Smooth muscle cell (in vitro differentiated cells): ENCODE data around the gene GP2. TPM values are rescaled to one million over a fixed set of nuclear protein-coding genes. Genes with fewer than 3 reads are reported as not detected.

Source experiments
- DNase-seq: peaks from one replicate; lab custom pipeline; 2025; ENCODE audit not compliant: unreplicated experiment; lab: John Stamatoyannopoulos, UW
- H2AFZ ChIP-seq: fragments of 200-600 bp; sonication (generic); 2 replicates; pipeline ENCODE4 v1.6.0; 2016; ENCODE audit warnings: antibody characterized with exemption, low read depth, mild to moderate bottlenecking
- H3F3A ChIP-seq: fragments of 200-600 bp; sonication (generic); 2 replicates; pipeline ENCODE4 v1.6.0; 2017; ENCODE audit warnings: antibody characterized with exemption, low read depth
- H3K27ac ChIP-seq: fragments of 200-600 bp; sonication (generic); 2 replicates; pipeline ENCODE4 v1.5.1; 2016; ENCODE audit warnings: low read depth, mild to moderate bottlenecking
- H3K27me3 ChIP-seq: fragments of 200-600 bp; sonication (generic); 2 replicates; pipeline ENCODE4 v1.6.1; 2016; ENCODE audit warnings: low read depth, mild to moderate bottlenecking
- H3K36me3 ChIP-seq: fragments of 200-600 bp; sonication (generic); 2 replicates; pipeline ENCODE4 v1.5.1; 2016; ENCODE audit warnings: low read depth
- H3K4me1 ChIP-seq: fragments of 200-600 bp; sonication (generic); 2 replicates; pipeline ENCODE4 v1.5.1; 2016; ENCODE audit warnings: low read depth
- H3K4me2 ChIP-seq: fragments of 200-600 bp; sonication (generic); 2 replicates; pipeline ENCODE4 v1.6.0; 2016; ENCODE audit warnings: mild to moderate bottlenecking
- H3K4me3 ChIP-seq: fragments of 200-600 bp; sonication (generic); 2 replicates; pipeline ENCODE4 v1.5.1; 2016; ENCODE audit warnings: mild to moderate bottlenecking
- H3K79me2 ChIP-seq: fragments of 200-600 bp; sonication (generic); 2 replicates; pipeline ENCODE4 v1.6.0; 2016; ENCODE audit warnings: low read depth, mild to moderate bottlenecking
- H3K9ac ChIP-seq: fragments of 200-600 bp; sonication (generic); 2 replicates; pipeline ENCODE4 v1.6.0; 2016; ENCODE audit warnings: low read depth
- H3K9me3 ChIP-seq: fragments of 200-600 bp; sonication (generic); replicated peaks from 2 replicates; pipeline ENCODE4 v1.5.1; 2016; ENCODE audit warnings: low read depth
- H4K20me1 ChIP-seq: fragments of 200-600 bp; sonication (generic); 2 replicates; pipeline ENCODE4 v1.6.0; 2016; ENCODE audit warnings: low read depth
- CTCF ChIP-seq: fragments of 200-600 bp; sonication (generic); IDR thresholded peaks from 2 replicates; pipeline ENCODE4 v1.5.1; 2017; ENCODE audit warnings: borderline replicate concordance, mild to moderate bottlenecking, antibody characterized with exemption; ENCODE audit not compliant: insufficient read depth, poor library complexity, severe bottlenecking
- WGBS: methylation state at CpG from one replicate; pipeline ENCODE4 v1.1.7; 2016; ENCODE audit warnings: low lambda C conversion rate; 5-methylcytosine and 5-hydroxymethylcytosine counted together
- polyA plus RNA-seq: library from polyadenylated mRNA; unstranded; fragments of >200 nt; fragmentation: Nextera tagmentation; extraction: Ambion mirVana; gene quantifications from 2 replicates; pipeline ENCODE4 v1.2.1, GENCODE V29; 2016
- total RNA-seq: library from RNA; depleted of rRNA; stranded (reverse); fragments of >200 nt; gene quantifications from 2 replicates; pipeline ENCODE4 v1.2.3, GENCODE V29; 2014

GP2 gene
- total and polyA plus RNA-seq, 2 experiments from 2014 or later = not detected

DNA sequence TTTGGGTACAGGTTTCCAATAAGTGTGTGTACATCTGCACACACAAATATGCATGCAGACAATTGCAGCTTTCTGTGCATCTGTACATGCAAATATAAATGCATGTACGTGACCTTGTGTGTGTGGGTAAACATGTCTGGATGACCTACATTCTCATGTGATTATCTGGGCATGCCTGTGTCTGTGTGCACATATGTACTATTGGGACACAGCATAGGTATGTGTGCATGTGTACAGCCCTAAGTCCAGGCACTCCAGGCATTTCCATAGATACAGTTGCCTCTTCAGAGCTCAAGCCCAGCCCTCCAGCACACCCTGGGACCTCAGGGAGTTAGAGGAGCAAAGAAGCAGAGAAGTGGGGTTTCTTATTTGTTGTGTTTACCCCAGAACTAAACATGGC, 7.1 kb upstream of the GP2 start:
- no peak for TF ChIP-seq CTCF
- WGBS = 87% methylated on average over 1 of the region's 1 CpG

GRCh38 chr16:20333120-20333519, 5.8 kb upstream of the GP2 start:
- no peaks in the 10 kb centered on the region for H3K36me3 ChIP-seq
- H3K4me3 ChIP-seq = no peak overlapping the region
- H3K27ac ChIP-seq = no peak overlapping the region
- no peaks in the 10 kb centered on the region for H3K79me2 ChIP-seq
- no peaks in the 10 kb centered on the region for H3K27me3 ChIP-seq
- DNase-seq = no peak
- no peaks in the 10 kb centered on the region for H3F3A ChIP-seq
- H3K9ac ChIP-seq = no peak overlapping the region
- no peak overlapping the region for H2AFZ ChIP-seq
- no peak for TF ChIP-seq CTCF
- no peaks in the 10 kb centered on the region for H4K20me1 ChIP-seq
- H3K9me3 ChIP-seq = no peaks in the 10 kb centered on the region
- no peaks in the 10 kb centered on the region for H3K4me1 ChIP-seq
- 77% methylated on average over 5 of the region's 5 CpGs for WGBS
- H3K4me2 ChIP-seq = no peak overlapping the region

More for the DNA sequence above, 7.1 kb upstream of the GP2 start:
- no peak overlapping the region for H3K4me2 ChIP-seq
- no peak overlapping the region for H2AFZ ChIP-seq
- no peaks in the 10 kb centered on the region for H3K4me1 ChIP-seq
- DNase-seq = no peak
- H3K4me3 ChIP-seq = no peak overlapping the region
- no peaks in the 10 kb centered on the region for H3K79me2 ChIP-seq
- H3K27ac ChIP-seq = no peak overlapping the region
- no peaks in the 10 kb centered on the region for H3K36me3 ChIP-seq
- no peaks in the 10 kb centered on the region for H4K20me1 ChIP-seq
- no peaks in the 10 kb centered on the region for H3F3A ChIP-seq
- no peaks in the 10 kb centered on the region for H3K27me3 ChIP-seq
- no peaks in the 10 kb centered on the region for H3K9me3 ChIP-seq
- H3K9ac ChIP-seq = no peak overlapping the region

DNA sequence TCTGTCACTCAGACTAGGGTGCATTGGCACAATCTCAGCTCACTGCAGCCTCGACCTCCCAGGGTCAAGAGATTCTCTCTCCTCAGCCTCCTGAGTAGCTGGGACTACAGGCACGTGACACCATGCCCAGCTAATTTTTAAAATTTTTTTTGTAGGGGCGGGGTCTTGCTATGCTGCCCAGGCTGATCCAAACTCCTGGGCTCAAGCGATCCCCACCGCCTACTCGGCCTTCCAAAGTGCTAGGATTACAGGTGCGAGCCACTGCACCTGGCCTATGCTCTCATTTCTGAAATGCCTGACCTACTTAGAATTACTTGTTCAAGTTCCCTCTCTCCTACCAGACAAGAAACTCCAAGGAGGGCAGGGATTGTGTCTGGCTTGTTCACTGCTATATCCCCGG, 5.1 kb upstream of the GP2 start:
- no peak overlapping the region for H2AFZ ChIP-seq
- H3K36me3 ChIP-seq = no peaks in the 10 kb centered on the region
- TF ChIP-seq CTCF = no peak
- no peaks in the 10 kb centered on the region for H3K27me3 ChIP-seq
- H3K9ac ChIP-seq = no peak overlapping the region
- no peaks in the 10 kb centered on the region for H4K20me1 ChIP-seq
- DNase-seq = no peak
- H3K27ac ChIP-seq = no peak overlapping the region
- H3K4me3 ChIP-seq = no peak overlapping the region
- 87% methylated on average over 8 of the region's 8 CpGs for WGBS
- H3K4me1 ChIP-seq = no peaks in the 10 kb centered on the region
- no peaks in the 10 kb centered on the region for H3F3A ChIP-seq
- no peaks in the 10 kb centered on the region for H3K9me3 ChIP-seq
- no peaks in the 10 kb centered on the region for H3K79me2 ChIP-seq
- H3K4me2 ChIP-seq = no peak overlapping the region

- Histone ChIP-seq H4K20me1 (no peaks in the 10 kb centered on the region), H3K9ac (no peak overlapping the region), H3K4me3 (no peak overlapping the region), H3K27me3 (no peaks in the 10 kb centered on the region), H3K36me3 (no peaks in the 10 kb centered on the region), H3K9me3 (no peaks in the 10 kb centered on the region), H2AFZ (no peak overlapping the region), H3K4me1 (no peaks in the 10 kb centered on the region), H3K27ac (no peak overlapping the region), H3F3A (no peaks in the 10 kb centered on the region), H3K79me2 (no peaks in the 10 kb centered on the region), H3K4me2 (no peak overlapping the region)
- no peak for DNase-seq
- WGBS = 94% methylated on average over 5 of the region's 5 CpGs
- TF ChIP-seq CTCF = no peak
Measured at GRCh38 chr16:20331635-20332034, 4.3 kb upstream of the GP2 start.
